Measurements from ENCODE around the gene ACSS1.
A peak's percentile ranks its signal among the peaks of the same experiment; 100 is the strongest.

Gene ACSS1

DNA sequence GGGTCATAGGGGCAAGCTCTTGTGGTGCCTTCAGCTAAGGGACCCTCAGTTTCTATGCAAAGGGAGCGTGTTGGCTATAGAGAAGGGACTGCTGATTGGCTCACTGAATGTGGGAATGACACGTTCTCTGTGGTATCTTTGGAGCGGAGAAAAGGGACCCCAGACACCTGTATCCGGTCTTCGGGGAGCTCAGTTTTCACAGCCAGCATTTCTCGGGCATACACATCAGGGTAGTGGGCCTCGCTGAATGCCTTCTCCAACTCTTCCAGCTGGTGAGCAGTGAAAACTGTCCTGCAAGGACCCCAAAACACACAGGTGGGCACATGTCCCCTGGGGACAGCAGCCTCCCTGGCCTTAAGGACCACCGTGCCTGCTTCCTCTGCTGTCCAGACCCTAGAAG, 20.7 kb upstream of the ACSS1 start:
- DNase-seq (ENCODE audit: low spot score), result no peak

DNA sequence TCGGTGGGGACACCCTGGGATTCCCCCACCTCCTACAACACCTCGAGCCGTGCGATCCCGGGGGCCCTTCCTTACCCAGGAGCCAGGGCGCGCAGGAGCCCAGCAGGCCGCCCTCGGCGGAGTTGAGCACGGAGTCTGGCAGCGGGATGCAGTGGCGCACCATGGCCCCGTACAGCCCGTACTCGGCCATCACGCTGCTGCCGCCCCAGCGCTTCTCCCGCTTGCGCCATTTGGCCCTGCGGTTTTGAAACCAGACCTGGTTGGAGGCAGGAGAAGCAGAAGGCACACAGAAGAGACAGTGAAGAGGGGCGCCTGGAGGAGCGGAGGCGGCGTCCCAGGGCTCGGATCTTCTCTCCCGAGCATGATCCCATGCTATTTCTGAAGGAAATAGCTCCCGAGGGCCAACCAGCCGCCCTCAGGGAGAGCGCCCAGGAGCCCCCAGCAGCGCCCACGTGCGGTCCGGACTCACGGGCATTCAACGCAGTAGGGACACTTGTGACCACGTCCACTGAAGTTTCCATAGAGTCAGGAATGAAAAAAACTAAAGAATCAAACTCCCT, 19.8 kb upstream of the ACSS1 start:
- DNase-seq (ENCODE audit: low spot score), result peak; percentile 67

DNA sequence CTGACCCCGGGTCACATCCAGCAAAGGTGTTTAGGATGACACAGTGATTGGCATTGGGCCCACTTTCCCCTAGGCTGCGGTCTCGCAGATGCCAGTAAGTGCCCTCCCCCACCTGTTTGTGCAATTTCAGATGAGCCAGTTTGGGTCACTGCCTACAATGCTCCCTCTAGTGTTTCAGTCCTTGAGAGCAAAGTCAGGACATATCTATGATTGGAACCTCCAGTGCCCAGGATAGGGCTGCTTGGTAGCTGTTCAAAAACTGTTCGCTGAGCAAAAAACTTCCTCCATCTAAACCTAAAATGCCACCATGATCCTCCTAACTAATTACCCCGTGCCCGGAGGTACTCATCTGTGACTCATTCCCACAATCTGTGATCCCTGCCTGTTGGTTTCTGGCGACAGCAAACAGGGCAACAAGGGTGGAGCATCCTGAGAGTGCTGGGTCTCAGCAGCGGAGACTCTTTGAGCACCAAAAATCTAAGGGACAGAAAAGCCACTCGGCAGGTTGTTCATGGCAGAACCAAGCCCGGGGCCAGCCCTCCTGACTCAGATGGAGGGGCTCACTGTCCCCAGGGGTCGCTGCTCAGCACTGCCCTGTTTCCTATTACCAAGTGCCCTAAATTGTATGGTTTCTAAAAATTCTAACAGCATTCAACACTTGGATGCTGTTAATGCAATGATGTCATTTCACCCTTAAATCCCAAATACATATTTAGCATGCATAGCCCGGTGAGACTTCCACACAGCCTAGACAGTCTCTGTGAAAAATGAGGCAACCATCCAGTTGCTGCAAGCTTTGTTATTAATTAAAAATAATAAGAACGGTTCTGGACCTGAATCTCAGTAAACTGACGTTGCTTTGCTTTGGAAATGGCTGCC, 19.0 kb upstream of the ACSS1 start:
- peak; percentile 47 for DNase-seq (ENCODE audit: low spot score)

DNA sequence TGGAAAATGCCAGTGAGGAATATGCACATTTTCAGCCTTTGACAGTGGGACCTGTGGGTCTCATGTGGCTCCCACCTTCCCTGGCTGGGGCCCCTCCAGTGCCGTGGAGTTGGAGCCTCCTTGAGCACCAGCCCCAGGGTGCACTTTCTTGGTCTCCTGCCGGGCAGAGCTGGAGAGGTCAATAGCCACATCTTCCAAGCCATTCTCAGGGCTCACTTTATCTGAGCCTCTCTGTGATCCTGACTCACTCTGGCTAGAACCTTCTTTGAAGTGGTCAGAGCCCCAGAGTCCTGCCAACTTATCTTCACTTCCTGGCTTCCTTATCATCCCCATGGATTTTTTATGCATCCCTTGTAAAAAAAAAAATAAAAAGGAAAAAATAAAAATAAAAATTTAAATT, 18.3 kb upstream of the ACSS1 start:
- no peak for DNase-seq (ENCODE audit: low spot score)

DNA sequence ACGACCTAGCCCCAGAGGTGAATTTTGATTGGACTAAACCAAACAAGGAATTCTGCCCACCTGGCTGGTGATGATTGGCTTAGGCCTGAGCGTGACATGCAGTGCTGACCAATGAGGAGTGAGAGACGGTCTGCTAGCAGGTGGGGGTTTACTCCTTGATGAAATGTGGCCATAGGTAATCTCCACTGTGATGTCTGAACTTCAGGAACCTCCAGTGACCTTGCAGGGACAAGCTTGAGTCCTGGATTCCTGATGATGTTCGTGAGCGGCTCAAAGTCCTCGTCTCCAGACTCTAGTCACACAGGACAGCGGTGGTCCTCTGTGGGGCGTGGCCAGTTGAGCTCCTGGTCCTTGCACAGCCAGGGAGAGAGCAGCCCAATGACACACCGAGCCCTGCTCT, 15.6 kb upstream of the ACSS1 start:
- DNase-seq (ENCODE audit: low spot score), result no peak

DNA sequence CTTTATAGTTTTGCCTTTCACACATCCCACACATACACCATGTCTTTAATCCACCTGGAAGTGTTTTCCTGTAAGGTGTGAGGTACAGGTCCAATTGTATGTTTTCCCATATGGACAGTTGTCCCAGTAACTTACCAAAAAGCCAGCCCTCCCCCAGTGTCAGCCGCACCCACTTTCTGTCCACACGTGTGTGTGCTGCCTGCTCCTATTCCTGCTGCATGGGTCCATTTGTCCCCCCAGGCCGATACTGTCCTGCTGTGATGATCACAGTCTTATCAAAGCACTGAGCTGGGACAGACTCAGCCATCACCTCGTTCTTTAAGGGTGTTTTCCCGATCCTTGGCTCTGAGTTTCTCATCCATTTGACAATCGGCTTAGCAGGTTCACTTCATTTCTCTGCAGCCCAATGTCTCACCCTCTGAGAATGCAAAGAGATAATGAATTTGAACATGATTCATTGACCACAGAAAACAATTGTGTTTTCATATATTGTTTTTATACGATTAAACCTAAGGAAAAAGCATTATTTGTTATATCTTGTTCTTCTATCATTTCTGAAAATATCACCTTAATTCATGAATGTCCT, 14.4 kb upstream of the ACSS1 start:
- DNase-seq (ENCODE audit: low spot score), result no peak

DNA sequence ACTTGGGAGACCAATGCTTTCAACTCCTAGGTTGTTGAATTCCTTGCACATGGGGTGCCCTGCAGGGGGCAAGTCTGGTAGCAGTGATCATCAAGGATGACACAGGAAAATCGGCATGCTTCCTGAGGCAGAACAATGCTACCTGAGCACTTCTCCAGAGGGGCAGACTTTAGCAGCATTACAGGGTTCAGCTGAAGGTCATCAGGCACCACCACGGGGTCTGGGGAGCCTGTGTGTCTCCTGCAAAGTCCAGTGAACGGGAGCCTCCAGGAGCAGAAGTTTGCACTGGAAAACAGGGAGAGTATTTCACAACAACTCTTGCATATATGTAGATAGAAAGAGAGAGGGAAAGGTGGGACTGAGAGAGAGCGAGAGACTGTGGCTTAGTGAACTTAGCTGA, 13.8 kb upstream of the ACSS1 start:
- no peak for DNase-seq (ENCODE audit: low spot score)

DNA sequence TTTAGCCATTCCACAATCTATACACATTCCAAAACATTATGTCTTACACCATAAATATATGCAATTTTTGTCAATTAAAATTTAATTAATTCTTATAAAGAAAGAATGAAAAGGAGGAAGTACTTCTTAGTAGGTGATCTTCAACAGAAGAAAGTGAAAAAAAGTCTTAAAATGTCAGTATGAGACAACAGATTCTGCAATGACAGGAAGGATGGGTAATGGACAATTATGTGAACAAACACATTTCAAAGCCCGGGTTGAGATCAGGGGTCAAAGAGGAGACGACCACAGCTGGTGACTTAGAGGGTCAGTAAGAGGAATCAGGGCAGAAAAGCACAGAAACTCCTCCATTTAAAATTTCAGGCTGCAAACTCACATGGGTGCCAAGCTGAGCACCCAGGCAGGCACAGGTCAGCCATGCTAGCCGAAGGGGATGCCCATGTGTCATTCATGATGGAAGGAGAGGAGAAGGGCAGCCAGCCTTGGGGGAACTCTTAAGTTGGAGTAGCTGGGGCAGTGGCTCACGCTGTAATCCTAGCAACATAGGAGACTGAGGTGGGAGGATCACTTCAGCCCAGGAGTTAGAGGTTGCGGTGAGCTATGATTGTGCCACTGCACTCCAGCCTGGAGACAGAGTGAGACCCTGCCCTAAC, 13.0 kb upstream of the ACSS1 start:
- DNase-seq (ENCODE audit: low spot score), result no peak

DNA sequence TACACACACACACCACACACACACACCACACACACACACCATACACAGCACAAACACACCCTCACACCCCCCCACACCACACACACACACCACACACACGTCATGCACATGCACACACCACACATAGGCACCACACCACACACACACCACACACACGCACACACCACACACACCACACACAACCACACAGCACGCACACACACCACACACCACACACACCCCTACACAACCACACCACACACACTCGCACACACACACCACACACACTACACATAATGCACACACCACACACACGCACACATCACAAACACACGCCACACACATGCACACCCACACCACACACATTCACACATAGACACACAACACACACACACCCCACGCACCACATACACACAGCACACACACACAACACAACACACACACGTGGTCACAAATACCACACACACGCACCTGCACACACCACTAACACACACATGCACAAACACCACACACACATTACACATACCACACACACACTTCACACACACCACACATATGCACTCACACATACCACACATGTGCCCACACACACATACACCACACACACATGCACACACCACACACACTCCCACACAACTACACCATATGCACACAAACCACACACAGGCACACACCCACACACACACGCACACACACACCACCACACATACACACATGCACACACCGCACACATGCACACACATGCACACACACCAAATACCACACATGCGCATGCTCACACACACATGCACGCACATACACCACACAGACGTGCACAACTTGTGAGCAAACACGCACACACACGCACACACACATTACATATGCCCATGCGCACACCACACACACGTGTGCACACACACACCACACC, 9.4 kb upstream of the ACSS1 start:
- DNase-seq (ENCODE audit: low spot score), result no peak

DNA sequence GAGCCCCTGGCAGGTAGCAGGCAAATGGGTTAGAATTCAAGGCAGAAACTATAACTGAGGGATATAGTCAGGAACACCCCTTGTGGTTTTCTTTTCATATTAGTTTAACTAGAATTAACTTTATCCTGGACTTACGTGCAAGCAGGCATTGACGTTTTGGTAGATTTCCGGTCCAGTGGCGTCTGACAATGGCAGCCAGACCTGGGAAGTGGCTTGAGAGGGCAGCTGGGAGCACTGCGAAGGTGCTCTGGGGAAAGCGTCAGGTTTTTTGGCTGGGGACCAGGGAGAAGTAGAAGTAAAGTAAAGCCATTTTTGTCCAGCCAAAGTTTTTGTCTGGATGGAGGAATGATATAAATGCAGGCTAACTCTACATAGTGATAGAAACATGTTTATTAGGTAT, 8.4 kb upstream of the ACSS1 start:
- no peak for DNase-seq (ENCODE audit: low spot score)

DNA sequence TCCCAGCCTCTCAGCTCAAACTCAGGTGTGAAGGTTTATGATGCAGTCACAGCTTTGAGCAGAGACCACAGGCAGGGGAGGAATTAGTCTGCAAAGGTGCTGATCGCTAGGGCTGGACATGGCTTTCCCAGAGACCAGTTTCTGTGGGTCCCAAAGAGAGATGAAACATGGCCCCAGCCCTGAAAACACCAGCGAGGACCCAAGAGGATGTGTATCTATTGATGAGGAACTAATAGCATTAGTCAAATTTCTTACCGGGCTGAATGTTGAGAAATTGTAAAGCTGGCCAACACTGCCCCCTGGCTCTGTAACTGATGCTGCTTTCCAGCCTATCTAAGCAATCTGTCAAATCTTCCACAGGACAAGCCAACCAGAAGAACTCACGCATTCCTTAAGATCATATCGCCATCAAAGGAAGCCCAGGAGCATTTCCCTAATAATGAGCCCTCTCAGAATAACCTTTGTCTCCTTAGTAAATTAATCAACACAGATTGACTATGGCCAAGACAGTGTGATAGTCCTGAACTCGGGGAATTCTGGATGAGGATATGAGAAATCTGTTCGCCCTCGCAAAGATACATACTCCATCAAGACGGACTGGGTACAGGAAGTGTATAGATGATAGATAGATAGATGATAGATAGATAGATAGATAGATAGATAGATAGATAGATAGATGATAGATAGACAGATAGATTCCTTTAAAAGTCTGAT, 7.8 kb upstream of the ACSS1 start:
- peak; percentile 80 for DNase-seq (ENCODE audit: low spot score)

DNA sequence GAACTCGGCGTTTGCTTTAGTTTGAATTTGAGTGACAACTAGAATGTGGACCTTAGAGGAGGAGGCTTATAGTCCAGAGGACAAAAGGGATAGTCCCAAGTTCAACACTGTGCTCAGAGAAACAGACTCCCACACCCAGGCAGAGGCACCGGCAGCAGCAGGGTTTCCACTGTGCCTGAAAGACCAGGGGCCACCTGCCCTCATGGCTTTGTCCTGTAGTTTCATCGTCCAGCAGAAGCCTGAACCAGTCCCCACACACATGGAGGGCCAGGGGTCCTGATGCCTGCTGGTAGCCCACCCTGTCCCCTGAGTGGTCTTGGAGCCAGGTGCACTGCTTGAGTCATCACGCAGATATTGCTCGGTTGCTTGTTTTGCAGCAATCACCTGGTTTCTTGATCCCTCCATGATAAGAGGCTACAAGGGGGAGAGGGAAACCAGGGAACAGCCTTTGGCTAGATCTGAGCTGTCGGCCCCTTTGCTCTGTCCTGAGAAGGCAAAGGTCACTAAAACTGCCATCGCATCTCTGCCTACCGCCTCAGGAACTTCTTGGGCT, 7.2 kb upstream of the ACSS1 start:
- DNase-seq (ENCODE audit: low spot score), result no peak

DNA sequence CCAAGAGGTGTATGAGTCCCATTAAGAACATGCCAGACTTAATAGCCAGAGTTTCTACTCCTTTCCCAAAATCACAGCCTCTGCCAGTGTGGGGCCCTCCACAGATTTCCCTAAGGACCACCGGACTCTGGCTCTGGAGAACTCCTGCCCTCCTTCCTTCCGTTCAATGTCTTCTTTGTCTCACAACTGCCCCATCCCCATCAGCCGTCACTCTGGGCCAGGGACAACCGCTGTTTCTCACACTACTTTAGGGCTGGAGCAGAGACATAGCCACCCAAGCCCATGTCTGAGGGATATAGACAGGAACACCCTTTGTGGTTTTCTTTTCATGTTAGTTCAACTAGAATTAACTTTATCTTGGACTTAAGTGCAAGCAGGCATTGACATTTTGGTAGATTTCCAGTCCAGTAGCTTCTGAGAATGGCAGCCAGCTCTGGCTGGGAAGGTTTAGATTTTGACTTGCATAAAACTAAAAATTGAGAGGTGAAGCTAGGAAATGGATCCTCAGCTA, 6.7 kb upstream of the ACSS1 start:
- DNase-seq (ENCODE audit: low spot score), result no peak

DNA sequence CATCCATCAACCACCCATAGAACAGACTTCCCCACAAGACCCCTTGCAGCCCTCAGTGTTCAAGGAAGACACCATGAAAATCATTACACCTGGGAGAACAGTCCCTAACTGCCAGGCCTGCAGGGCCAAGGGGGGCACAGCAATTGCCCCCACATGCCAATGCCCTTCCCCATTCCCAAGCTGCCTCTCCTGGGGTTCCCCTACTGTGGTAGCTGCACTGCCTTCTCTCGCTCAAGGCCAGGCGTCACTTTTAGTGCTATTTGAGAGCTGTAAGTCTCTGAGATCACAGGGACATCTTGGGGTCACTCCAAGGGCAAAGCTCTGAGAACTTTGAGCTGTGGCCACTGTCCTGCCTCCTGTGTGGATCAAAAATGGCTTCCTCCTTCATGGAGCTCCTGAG, 6.0 kb upstream of the ACSS1 start:
- DNase-seq (ENCODE audit: low spot score), result no peak

DNA sequence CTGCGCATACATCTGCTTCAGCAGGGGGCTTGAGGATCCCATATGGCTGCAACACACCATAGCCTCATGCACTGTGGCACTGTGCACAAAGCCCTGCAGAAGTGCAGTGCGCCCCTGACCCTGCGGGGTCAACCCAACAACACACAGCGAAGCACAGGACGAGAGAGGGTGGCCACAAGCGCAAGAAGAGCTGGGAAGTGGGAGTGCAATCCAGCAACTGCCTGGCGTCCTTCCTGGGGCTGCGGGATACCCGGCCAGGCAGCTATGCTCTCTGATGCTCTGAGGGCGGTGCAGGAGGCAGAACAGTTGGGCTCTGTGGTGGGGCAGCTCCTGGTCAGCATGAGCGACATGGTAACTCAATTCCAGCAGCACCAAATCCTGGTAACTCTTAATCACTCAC, 5.6 kb upstream of the ACSS1 start:
- no peak for DNase-seq (ENCODE audit: low spot score)

DNA sequence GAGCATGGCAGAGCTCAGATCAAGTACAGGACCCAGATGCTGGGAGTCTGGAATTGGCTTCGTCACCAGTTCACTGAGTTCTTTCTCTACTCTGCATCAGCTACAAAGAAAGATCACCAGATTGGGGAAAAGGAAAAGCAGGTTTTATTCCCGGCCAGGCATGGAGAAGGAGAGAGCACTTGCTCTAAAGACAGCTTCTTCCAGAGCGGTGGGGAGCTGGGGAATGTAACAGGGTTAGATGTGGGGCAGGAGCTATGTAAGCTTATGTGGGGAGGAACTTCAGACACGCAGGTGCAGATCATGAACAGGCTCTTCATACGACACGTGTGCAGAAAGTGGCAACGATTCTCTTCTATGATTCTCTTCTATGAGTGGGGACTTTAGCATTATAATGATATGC, 4.9 kb upstream of the ACSS1 start:
- no peak for DNase-seq (ENCODE audit: low spot score)

DNA sequence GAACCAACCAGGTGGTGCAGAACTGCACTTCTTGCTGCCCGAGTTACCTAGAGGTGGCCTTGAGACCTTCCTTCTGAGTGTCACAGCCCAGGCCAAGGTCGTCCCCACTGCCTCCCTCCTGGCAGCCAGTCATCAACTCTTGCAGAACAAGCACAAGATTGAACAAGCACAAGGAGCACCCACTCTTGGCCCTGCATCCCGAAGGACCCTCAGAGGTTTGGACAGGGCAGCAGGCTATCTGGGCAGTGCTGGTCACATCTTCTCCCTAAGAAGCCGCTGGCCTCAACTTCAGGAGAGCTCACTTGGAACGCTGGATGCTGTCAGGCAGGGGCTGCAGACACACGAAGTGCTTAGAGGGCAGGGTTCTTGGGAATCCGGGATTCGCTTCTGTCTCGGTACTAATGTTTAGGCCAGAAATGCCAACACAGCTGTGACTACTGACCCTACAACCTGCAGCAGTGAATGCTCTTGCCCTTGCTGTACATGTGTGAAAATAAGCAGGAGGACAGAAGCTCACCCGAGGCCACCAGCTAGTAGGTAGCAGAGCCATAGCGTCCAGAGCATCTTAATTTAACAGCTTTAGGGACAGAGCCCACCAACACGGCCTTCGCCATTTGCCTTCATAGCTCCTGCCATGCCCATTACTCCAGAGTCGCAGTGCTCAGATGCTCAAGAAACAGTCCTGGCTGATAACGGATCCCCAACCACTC, 4.0 kb upstream of the ACSS1 start:
- no peak for DNase-seq (ENCODE audit: low spot score)

DNA sequence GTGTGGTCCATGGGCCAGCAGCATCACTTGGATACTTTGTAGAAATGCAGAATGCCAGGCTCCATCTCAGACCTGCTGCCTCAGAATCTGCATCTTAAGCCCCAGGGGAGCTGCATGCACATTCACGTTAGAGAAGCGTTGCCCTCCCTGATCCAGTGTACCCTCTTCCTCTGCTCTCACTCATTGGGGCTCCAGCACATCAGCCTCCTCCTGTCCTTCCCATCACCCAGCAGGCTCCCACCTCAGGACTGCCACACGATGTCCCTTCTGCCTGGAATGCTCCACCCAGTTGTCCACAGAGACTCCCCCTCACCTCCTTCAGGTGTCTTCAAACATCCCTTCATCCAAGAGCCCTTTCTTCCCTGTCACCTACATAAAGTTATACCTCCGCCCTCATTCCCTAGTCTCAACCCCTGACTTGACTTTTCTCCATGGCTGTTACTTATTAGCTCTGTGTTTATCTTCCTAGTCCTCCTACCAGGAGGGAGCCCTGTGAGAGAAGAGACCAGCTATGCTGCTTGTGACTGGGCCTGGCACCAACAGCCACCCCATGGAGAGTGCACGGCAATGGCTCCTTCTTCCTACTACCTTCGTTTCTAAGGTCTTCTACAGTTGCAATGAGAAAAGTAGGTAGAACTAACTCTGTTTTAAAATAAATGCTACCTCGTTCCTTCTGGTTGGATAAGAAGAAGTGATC, 3.3 kb upstream of the ACSS1 start:
- DNase-seq (ENCODE audit: low spot score), result no peak

DNA sequence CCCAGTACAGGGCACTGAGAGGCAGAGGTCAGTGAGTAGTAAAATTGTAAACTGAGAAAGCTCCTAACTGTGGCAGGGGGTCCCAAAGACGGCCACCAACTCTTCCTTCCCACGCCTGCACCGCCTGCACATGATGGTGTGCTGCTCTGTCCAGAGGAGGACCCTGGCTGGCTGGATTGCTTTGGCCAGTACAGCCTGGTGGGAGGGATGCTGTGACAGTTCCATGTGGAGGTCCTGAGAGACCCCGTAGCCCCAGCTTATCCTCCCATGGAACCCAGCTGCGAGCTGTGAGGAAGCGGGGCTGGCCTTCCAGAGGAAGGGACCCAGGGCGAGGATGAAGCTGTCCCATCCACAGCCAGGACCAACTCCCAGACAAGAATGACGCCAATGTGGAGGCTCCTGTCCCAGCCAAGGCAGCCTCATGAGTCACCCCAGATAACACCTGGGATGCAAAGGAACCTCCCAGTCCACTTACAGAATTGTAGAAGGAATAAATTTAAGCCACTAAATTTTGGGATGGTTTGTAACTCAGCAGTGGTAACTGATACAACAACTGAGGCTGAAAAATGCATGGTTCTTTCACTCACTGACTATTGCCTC, 2.0 kb upstream of the ACSS1 start:
- DNase-seq (ENCODE audit: low spot score), result no peak

All from GM03348 (cell line).